NK-92 (cell line): Measurements from ENCODE around the gene HDAC9.

Experiments
- DNase-seq: peaks from one replicate; lab custom pipeline; 2025; ENCODE audit not compliant: unreplicated experiment; lab: John Stamatoyannopoulos, UW

HDAC9 gene

DNA sequence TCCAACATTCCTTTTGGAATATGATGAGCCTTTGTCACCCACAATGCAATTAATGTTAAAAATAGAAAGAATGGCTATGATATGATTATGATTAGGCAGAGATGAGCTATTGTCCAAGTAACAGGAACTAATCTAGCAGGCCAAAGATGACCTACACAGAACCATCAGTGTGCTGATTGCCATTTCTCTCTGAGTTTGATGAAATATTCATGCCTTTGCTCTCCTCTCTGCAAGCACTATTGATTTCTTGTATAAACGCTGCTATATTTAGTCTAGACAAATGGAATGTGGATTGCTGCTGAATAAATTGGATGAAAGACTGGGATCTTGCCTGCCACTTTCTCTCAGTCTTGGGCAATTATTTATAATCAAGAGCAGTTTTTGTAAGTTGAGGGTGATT lies 85.4 kb downstream of the HDAC9 start:
- no peak for DNase-seq

GRCh38 chr7:18583305-18583704 lies 87.8 kb downstream of the HDAC9 start:
- no peak for DNase-seq

DNA sequence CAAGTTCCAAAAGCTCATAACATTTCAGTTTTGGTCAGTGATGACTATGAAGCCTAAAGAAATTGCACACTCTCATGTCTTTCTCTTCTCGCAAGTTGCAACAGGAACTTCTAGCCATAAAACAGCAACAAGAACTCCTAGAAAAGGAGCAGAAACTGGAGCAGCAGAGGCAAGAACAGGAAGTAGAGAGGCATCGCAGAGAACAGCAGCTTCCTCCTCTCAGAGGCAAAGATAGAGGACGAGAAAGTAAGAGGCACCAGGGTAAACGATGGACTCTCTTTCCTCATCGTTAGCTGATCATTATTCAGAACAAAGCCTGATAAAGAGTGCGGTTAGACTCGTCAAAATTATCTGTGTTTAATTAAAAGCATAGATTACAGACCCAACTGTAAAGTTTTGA lies 94.7 kb downstream of the HDAC9 start:
- no peak for DNase-seq

DNA sequence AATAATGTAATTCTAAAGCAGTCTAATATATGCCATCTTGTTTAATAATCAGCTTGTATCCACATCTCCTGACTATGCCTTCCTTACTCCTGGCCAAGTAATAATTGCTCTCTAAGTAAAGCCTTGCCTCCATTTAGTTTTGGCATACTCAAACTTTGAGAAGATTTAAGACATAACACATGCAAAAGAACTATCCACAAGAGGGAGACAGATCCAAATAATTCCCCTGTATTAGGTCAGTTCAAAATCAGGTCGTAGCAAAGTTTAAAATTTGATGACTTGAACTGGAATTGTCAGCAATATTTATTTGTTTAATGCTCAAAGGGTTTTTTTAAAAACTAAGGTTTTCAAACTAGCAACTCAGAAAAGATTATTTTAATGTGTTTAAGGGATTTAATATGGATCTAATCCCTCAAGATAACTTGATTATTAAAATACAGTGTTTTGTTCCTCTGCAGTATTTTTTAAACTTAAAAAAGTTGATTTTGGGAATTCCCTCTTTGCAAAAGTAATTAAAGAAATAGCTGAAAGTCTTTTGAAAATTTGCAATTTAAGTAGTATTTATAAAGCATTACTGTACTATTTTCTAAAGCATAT lies 95.3 kb downstream of the HDAC9 start:
- no peak for DNase-seq

- DNase-seq = no peak
Observed at GRCh38 chr7:18593602-18594279, 98.2 kb downstream of the HDAC9 start.

- no peak for DNase-seq
Observed at GRCh38 chr7:18597754-18598153, 102.2 kb downstream of the HDAC9 start.

DNA sequence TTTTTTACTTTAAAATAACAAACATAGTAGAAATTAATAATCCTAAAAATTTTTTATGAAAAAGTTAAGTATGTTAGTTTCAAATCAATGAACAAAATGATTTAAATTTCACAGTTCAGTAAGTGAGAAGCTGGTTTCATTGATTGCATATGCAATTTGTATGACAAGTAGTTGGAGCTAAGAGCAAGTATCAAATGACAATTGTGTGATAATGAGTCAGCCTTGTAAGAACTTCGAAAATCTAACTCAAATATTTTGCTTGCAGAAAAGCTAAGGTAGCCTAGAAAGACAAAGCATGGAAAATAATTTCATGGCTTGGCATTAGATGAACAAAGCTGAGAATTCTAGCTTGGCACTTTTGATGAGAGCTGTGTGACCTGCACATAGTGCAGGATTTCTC lies 111.5 kb downstream of the HDAC9 start:
- no peak for DNase-seq

DNA sequence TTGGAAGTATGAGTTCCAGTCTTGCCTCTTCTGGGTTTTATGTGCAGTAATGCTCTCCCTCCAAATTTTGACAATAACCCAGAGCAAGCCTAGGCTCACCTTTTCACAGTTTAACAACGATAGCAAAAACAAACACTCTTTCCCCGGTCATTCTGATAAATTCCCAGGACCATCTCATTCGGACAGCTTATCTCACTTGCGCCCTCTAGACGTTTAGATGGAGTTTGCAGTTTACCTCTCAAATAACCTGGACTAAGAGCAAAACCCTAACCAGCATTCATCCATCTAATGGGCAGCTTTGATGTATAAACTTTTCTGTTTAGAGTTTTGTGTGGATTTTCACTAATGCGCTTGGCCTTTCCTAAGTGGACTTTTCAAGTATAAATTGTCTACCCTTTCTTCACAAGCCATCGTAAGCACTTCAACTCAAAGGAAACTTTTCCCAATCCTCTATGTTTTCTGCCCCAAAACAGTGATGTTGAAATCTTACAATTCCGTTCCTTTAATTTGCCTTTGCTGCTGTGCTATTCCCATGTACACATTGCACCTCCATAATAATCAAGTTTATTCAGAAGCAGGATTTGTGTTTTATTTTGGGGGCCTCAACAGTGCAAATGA lies 114.9 kb downstream of the HDAC9 start:
- DNase-seq = no peak

GRCh38 chr7:18614841-18615240 lies 119.3 kb downstream of the HDAC9 start:
- no peak for DNase-seq

DNA sequence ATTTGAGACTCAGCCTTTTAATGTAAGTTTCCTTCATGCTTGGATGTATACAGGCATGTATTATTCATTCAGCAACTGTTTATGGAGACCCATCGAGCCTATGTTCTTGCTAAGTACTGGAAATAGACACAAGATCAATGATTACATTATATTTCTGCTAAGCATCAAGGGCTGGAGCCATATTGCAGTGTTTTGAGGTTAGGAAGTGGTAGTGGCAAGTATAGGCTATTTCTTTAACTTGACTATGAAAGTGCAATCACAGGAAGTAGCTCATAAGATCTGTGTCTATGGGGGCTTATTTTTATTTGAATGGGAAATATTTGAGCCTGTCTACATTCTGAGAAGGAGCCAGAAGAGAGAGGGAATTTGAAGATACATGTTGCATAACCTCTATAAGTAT lies 123.8 kb downstream of the HDAC9 start:
- no peak for DNase-seq

DNA sequence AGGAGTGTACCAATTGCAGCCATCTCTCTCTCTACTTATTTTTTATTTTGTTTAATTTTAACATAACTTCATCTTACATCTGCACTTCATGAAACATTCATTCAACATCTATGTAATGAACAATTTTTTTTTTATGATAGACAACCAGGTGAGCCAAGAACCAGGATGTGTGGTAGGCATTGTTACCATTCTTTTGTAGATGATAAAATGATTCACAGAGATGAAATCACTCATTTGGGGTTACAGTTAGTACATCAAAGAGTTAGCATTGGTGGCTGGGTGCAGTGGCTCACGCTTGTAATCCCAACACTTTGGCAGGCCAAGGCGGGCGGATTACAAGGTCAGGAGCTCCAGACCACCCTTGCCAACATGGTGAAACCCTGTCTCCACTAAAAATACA lies 127.8 kb downstream of the HDAC9 start:
- no peak for DNase-seq

DNA sequence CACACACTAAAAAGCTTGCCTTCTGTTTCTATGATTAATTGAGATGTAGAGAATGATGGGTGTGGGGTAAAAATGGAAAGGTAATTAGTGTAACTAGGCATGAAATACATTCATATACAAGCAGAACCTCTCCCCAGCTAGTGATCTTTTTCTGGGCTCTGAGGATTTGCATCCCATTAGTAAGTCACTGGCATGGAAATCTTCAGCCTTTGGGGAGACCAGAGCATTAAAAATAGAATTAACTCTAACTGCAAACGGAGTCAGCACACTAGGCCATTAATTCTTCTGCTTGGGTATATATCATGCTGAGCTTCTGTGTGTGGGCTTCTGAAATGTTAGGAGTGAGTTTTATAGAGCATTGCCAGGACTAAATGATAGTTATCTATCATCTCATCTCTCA lies 128.9 kb downstream of the HDAC9 start:
- DNase-seq = no peak

DNA sequence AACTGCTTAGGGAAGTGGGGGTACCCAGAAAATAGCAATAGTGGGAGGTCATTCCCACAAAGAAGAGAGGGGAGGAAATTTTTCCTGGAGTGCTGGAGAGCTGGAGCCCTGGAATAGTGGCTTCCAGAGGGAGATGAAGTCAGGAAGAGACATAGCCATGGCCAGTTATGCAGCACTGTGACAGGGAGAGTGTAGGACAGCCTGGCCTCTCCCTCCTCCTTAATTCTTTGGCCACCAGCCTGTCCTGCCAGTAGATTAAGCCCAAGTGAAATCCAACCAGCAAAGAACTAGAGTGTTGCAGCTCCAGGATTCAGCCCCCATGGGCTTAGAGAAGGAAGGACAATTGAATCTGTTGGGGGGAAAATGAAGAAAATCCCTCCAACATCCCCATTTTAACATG lies 130.5 kb downstream of the HDAC9 start:
- no peak for DNase-seq

- DNase-seq = no peak
Observed at GRCh38 chr7:18626717-18627116, 131.2 kb downstream of the HDAC9 start.

DNA sequence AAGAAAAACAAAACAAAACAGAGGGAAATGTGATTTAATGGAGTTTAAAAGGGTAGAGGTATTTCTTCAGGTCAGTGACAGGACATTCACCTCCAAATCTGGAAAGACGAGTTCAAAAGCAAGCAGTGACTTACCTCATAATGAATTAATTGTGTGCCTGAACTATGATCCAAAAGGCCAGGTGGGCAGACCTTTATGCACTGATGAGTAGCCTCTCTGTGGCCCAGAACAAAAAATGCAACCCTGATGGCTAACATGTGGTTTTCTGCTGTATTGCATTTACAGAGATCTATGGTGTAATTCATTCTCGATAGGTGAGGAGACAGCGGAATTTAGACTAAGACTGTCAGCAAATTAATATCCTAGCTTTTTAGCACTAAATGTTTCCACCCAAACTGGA lies 142.0 kb downstream of the HDAC9 start:
- no peak for DNase-seq

DNA sequence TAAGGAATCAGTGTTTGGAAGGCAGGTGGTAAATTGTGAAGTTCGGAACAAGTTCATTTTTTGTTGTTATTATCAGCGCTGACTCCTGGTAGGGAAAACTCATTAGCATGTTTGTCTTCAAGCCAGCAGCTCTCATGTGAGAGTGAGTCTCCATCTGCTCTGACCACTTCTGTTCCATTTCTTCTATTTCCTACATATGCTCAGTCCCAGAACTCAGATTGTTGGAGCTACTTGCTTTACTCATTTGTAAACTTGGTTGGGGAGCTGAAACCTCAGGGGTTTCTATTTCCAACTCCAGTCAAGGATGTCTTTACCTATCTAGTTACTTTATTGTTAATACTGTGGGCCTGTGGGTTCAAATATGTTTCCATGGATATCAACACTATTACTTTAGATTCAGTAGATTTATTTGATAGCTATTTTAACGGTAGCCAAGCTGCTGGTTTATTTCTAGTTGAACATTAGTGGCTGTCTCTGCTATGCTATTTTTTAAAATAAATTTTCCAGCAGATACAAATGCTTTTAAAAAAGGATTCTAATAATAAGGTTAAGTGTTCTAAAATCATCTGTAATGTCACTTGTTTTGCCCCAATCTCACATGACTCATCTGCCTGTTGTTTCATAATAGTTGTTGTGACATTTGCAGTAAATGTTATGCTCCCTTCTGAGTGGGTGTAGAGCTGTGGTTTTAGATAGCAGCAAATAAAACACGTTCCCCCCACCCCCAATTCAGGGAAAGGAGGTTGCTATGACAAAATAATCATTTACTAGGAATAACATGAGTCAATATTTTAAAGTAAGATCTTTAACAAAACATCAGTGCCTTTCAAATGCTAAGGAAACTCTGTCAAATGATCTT lies 143.3 kb downstream of the HDAC9 start:
- no peak for DNase-seq

GRCh38 chr7:18639711-18640110 lies 144.2 kb downstream of the HDAC9 start:
- DNase-seq = no peak

GRCh38 chr7:18644981-18645380 lies 149.4 kb downstream of the HDAC9 start:
- no peak for DNase-seq

DNA sequence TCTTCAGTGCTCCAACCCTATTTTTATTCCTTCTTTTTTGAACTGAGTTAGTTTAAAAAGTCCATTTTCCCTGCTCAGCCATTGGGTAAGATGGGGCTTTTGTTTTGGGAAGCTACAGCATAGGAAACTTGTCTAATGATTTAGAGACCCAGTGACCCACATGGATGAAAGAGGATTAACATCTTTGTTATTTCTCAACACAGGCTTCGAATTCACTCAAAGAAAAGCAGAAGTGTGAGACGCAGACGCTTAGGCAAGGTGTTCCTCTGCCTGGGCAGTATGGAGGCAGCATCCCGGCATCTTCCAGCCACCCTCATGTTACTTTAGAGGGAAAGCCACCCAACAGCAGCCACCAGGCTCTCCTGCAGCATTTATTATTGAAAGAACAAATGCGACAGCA lies 152.0 kb downstream of the HDAC9 start:
- DNase-seq = no peak

DNA sequence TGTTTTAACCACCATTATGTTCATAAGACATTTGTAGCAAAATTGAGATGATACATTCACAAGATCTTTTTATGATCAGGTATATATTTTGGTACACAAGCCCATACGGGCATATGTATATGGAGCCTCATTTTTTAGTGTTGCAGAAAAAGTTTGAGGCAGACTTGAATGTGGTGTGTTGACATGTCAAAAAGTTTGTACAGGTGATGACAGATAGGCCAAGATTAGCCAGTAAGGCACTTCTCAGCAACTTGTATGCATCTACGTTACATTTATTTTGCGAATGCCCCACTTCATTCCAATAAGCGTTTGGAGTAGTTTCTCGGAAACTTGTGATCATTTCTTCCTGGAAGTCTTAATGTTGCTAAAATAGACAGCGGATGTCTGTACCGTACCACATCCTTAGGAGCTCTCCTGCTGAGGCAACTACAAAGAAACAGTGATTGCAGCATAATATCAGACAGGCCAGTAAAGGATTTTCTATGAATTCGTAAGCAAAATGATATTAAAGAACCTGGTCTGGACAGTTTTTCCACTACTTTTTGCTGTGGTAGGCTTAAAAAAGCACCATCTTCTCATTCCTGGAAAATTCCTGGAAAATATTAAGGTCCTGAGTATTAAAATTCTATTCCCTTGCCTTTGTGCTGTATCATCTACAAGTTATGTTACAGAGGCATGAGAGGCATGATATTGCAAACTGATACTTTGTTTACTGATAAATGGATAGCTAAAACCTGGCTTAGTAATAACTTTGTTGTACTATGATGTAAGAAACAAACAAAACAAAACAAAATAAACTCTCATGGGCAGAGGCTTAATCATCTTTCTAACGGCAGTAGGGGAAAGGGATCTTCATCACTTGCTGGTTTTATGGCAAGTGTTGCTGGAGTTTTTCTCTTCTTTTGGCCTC lies 153.6 kb downstream of the HDAC9 start:
- DNase-seq = no peak
